ENCODE results near the gene FGF16. TPM values are rescaled to one million over a fixed set of nuclear protein-coding genes. Genes with fewer than 3 reads are reported as not detected.
A peak's percentile ranks its signal among the peaks of the same experiment; 100 is the strongest.

FGF16 gene
- total and polyA plus RNA-seq, 7 donors: 0.03 to 0.71 TPM; not detected in 5

DNA sequence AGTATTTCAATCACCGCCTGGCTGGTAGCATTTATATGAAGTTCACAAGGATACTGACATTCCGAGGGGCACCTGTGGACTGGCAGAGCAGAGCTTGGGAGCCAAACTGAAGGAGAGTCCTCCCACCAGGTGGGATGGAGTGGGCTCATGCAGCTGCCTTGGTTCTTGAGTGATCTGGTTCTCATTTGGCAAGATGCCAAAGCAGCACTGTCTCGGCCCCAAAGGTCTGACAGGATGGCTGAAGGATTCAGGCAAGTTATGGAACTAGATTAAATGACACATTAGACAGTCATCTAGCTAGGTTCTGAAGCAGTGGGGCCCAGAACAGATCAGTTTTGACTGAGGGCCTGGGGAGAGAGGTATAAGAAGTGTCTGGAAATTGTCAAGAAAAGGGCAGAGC is 3.2 kb downstream of the FGF16 start:
- 90 to 93% methylated on average over 3 of the region's 3 CpGs for WGBS, 2 donors
- H3K4me1 ChIP-seq: peaks cover 0 to 17% (median 8%) of the 10 kb centered on the region in 4 donors
- H3K9me3 ChIP-seq: no peaks in the 10 kb centered on the region
- intact Hi-C loops (cut with DNase I): no loop called here
- peak overlapping the region in 1 of 4 donors; percentile 22 for H3K27ac ChIP-seq
- peaks cover 0 to 14% (median 3%) of the 10 kb centered on the region in 3 donors for H3K27me3 ChIP-seq
- H3K36me3 ChIP-seq: no peaks in the 10 kb centered on the region
- TF ChIP-seq POLR2A (IDR thresholded peaks at IDR 0.05) (no peak), EP300 (IDR thresholded peaks at IDR 0.05) (no peak), POLR2AphosphoS5 (IDR thresholded peaks at IDR 0.05) (no peak)
- TF ChIP-seq, protein P1, sequence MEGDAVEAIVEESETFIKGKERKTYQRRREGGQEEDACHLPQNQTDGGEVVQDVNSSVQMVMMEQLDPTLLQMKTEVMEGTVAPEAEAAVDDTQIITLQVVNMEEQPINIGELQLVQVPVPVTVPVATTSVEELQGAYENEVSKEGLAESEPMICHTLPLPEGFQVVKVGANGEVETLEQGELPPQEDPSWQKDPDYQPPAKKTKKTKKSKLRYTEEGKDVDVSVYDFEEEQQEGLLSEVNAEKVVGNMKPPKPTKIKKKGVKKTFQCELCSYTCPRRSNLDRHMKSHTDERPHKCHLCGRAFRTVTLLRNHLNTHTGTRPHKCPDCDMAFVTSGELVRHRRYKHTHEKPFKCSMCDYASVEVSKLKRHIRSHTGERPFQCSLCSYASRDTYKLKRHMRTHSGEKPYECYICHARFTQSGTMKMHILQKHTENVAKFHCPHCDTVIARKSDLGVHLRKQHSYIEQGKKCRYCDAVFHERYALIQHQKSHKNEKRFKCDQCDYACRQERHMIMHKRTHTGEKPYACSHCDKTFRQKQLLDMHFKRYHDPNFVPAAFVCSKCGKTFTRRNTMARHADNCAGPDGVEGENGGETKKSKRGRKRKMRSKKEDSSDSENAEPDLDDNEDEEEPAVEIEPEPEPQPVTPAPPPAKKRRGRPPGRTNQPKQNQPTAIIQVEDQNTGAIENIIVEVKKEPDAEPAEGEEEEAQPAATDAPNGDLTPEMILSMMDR (IDR thresholded peaks at IDR 0.05): no peak
- DNase-seq: no peak
- H3K4me3 ChIP-seq: no peak overlapping the region

DNA sequence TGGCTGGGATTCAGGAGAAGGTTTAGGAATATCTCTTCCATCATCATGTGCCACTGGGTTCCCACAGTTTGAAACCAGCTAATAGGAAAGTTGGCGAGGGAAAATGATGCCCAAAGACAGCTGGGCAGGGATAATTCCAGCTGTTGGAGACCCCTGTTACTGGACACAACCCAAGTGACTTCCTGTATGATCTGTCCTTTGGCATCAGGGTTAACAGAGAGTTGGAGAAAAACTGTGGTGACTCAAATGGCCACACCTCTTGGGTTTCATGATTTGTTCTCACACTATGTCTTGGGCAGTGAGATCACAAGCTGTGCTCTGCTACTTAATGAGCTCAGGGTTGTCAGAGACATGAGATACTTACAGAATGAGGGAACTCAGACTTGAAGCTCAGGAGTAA is 3.8 kb downstream of the FGF16 start:
- H3K4me3 ChIP-seq: no peak overlapping the region
- 68 to 80% methylated on average over 1 of the region's 1 CpG for WGBS, 2 donors

DNA sequence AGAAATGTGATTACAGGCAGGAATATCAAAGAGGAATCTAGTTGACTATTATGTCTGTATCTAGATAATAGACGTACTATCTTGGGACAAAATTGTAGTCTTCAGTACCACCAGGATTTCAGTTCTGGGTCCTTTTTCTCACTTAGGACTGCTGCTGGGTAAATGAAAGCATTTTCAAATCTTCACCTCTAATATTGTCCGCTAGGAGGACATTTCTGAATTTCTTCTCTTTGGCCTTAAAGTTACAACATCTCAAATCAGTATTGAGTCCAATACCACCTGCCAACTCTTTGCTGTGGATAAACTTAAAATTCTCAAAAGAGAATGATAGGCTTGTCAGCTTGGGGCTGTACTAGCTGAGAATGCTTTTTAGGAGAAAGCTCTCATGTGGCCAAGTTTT is 6.0 kb downstream of the FGF16 start:
- no peaks in the 10 kb centered on the region for H3K4me1 ChIP-seq
- TF ChIP-seq POLR2A (IDR thresholded peaks at IDR 0.05): no peak
- TF ChIP-seq, protein P1 (IDR thresholded peaks at IDR 0.05): no peak
- no peak for TF ChIP-seq POLR2AphosphoS5 (IDR thresholded peaks at IDR 0.05)
- TF ChIP-seq EP300 (IDR thresholded peaks at IDR 0.05): no peak
- DNase-seq: no peak
- H3K36me3 ChIP-seq: no peaks in the 10 kb centered on the region
- H3K4me3 ChIP-seq: no peak overlapping the region
- WGBS, 2 donors: 92 to 96% methylated on average over 2 of the region's 2 CpGs
- intact Hi-C loops (cut with DNase I): no loop called here
- H3K27ac ChIP-seq: no peak overlapping the region
- no peaks in the 10 kb centered on the region for H3K9me3 ChIP-seq
- no peaks in the 10 kb centered on the region for H3K27me3 ChIP-seq

More for the DNA sequence above, 3.8 kb downstream of the FGF16 start:
- Histone ChIP-seq H3K36me3 (no peaks in the 10 kb centered on the region), H3K27me3 (peaks cover 0 to 8% (median 3%) of the 10 kb centered on the region in 3 donors), H3K4me1 (peaks cover 0 to 14% (median 6%) of the 10 kb centered on the region in 4 donors), H3K27ac (no peak overlapping the region), H3K9me3 (no peaks in the 10 kb centered on the region)
- intact Hi-C loops (cut with DNase I): no loop called here
- TF ChIP-seq POLR2AphosphoS5 (IDR thresholded peaks at IDR 0.05): no peak
- no peak for DNase-seq

DNA sequence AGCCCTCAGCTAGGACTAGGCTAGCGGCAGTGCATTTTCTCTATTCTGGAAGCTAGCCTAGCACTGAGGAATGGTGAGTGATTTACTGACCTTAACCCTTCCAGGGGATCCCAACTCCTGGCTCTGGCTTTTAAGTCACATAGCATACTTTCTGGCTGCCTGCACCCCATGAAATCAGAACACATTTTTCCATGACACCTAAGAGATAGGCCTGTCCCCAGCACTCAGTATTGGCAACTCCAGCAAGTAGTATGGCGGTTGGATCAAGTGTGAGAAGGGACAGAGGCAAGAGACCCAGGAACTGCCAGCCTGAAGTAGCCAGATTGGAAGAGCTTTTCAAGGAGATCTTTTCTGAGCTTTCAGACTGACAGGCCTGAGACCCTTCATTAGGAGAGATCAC is 8.2 kb downstream of the FGF16 start:
- Histone ChIP-seq H3K27ac (no peak overlapping the region), H3K4me3 (no peak overlapping the region), H3K4me1 (no peaks in the 10 kb centered on the region), H3K27me3 (no peaks in the 10 kb centered on the region), H3K9me3 (no peaks in the 10 kb centered on the region), H3K36me3 (no peaks in the 10 kb centered on the region)
- no peak for DNase-seq
- WGBS, 2 donors: 94 to 97% methylated on average over 2 of the region's 2 CpGs
- intact Hi-C loops (cut with DNase I): no loop called here
- TF ChIP-seq POLR2A (IDR thresholded peaks at IDR 0.05) (no peak), POLR2AphosphoS5 (IDR thresholded peaks at IDR 0.05) (no peak), EP300 (IDR thresholded peaks at IDR 0.05) (no peak)
- TF ChIP-seq, protein P1 (IDR thresholded peaks at IDR 0.05): no peak

DNA sequence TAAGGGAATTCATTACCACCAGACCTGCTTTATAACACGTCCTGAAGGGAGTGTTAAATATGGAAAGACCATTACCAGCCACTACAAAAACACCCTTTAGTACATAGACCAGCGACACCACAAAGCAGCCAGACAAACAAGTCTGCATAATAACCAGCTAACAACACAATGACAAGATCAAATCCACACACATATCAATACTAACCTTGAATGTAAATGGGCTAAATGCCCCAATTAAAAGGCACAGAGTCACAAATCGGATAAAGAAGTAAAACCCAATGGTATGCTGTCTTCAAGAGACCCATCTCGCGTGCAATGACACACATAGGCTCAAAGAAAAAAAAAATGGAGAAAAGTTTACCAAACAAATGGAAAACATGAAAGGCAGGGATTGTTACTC is 36.9 kb downstream of the FGF16 start:
- no peak overlapping the region for H3K4me3 ChIP-seq
- intact Hi-C loops (cut with DNase I): no loop called here
- H3K27ac ChIP-seq: no peak overlapping the region
- no peaks in the 10 kb centered on the region for H3K36me3 ChIP-seq
- no peaks in the 10 kb centered on the region for H3K27me3 ChIP-seq
- no peak for DNase-seq
- H3K4me1 ChIP-seq: no peaks in the 10 kb centered on the region
- 86 to 87% methylated on average over 5 of the region's 5 CpGs for WGBS, 2 donors
- TF ChIP-seq EP300 (IDR thresholded peaks at IDR 0.05): no peak
- no peak for TF ChIP-seq POLR2AphosphoS5 (IDR thresholded peaks at IDR 0.05)
- TF ChIP-seq, protein P1 (IDR thresholded peaks at IDR 0.05): no peak
- no peak for TF ChIP-seq POLR2A (IDR thresholded peaks at IDR 0.05)
- H3K9me3 ChIP-seq: no peaks in the 10 kb centered on the region

All from sigmoid colon (tissue), 7 donors.